Ishikawa (cell line): Measurements from ENCODE around the gene PPP1R37.
A peak's percentile ranks its signal among the peaks of the same experiment; 100 is the strongest.

ENCODE experiments used
- CEBPB ChIP-seq: IDR thresholded peaks from 2 replicates; pipeline ENCODE4 v1.6.1; 2012
- CREB1 ChIP-seq: IDR thresholded peaks from 2 replicates; pipeline ENCODE4 v1.6.1; 2012; ENCODE audit warnings: low read depth
- EGR1 ChIP-seq: IDR thresholded peaks from 2 replicates; pipeline ENCODE4 v1.6.1; 2012
- EP300 ChIP-seq: IDR thresholded peaks from 2 replicates; pipeline ENCODE4 v1.6.1; 2012; ENCODE audit warnings: borderline replicate concordance
- FOXM1 ChIP-seq: IDR thresholded peaks from 2 replicates; pipeline ENCODE4 v1.6.1; 2012; ENCODE audit warnings: low read depth, borderline replicate concordance
- MAX ChIP-seq: IDR thresholded peaks from 2 replicates; pipeline ENCODE4 v1.6.1; 2012
- NFIC ChIP-seq: IDR thresholded peaks from 2 replicates; pipeline ENCODE4 v1.6.1; 2012
- RAD21 ChIP-seq: IDR thresholded peaks from 2 replicates; pipeline ENCODE4 v1.6.1; 2012; ENCODE audit warnings: low read depth
- REST ChIP-seq: IDR thresholded peaks from 2 replicates; pipeline ENCODE4 v1.6.1; 2012; ENCODE audit warnings: low read depth, mild to moderate bottlenecking
- TAF1 ChIP-seq: IDR thresholded peaks from 2 replicates; pipeline ENCODE4 v1.6.1; 2012; ENCODE audit warnings: low read depth, mild to moderate bottlenecking
- TCF12 ChIP-seq: IDR thresholded peaks from 2 replicates; pipeline ENCODE4 v1.6.1; 2012; ENCODE audit warnings: low read depth
- TEAD4 ChIP-seq: IDR thresholded peaks from 2 replicates; pipeline ENCODE4 v1.6.1; 2012
- USF1 ChIP-seq: IDR thresholded peaks from 2 replicates; pipeline ENCODE4 v1.6.1; 2012
- YY1 ChIP-seq: IDR thresholded peaks from 2 replicates; pipeline ENCODE4 v1.6.1; 2012; ENCODE audit warnings: low read depth
- ZBTB7A ChIP-seq: IDR thresholded peaks from 2 replicates; pipeline ENCODE4 v1.6.1; 2012; ENCODE audit warnings: low read depth

Gene PPP1R37

GRCh38 chr19:45147835-45148676 is 55.1 kb downstream of the PPP1R37 start:
- no peak for TF ChIP-seq MAX
- TF ChIP-seq NFIC = no peak
- TF ChIP-seq ZBTB7A = no peak
- no peak for TF ChIP-seq FOXM1
- no peak for TF ChIP-seq USF1
- no peak for TF ChIP-seq EP300
- TF ChIP-seq TCF12 = no peak
- TF ChIP-seq RAD21 = no peak
- no peak for TF ChIP-seq CEBPB
- no peak for TF ChIP-seq EGR1
- no peak for TF ChIP-seq CREB1
- no peak for TF ChIP-seq TAF1
- TF ChIP-seq YY1 = no peak
- TF ChIP-seq REST = no peak

- TF ChIP-seq TEAD4 = no peak
- TF ChIP-seq MAX = no peak
- no peak for TF ChIP-seq TAF1
- TF ChIP-seq REST = no peak
- no peak for TF ChIP-seq CEBPB
- TF ChIP-seq CREB1 = no peak
- no peak for TF ChIP-seq USF1
- TF ChIP-seq TCF12 = no peak
- TF ChIP-seq RAD21 = no peak
- no peak for TF ChIP-seq EP300
- TF ChIP-seq NFIC = no peak
- no peak for TF ChIP-seq YY1
- no peak for TF ChIP-seq ZBTB7A
- no peak for TF ChIP-seq FOXM1
- no peak for TF ChIP-seq EGR1
Observed at GRCh38 chr19:45149129-45149528, 56.1 kb downstream of the PPP1R37 start.

- TF ChIP-seq YY1 (no peak), TEAD4 (no peak), TCF12 (no peak), USF1 (no peak), FOXM1 (no peak), REST (no peak), RAD21 (no peak)
Observed at GRCh38 chr19:45150180-45150579, 57.2 kb downstream of the PPP1R37 start.

- TF ChIP-seq EGR1 (no peak), NFIC (peak; percentile 71)
Observed at GRCh38 chr19:45150751-45151281, 57.8 kb downstream of the PPP1R37 start.
